ENCODE results near the gene FEZF2. TPM values are rescaled to one million over a fixed set of nuclear protein-coding genes. Genes with fewer than 3 reads are reported as not detected.

Gene FEZF2
- total RNA-seq, 4 donors from 2014 or later: not detected

GRCh38 chr3:62329971-62330370 is 43.4 kb downstream of the FEZF2 start:
- DNase-seq: no peak
- H3K9me3 ChIP-seq: no peaks in the 10 kb centered on the region
- WGBS, 2 donors (ENCODE audit: low coverage in 1 of 2): 86 to 92% methylated on average over 5 of the region's 5 CpGs
- no peaks in the 10 kb centered on the region for H3K4me1 ChIP-seq
- intact Hi-C loops (cut with DNase I; ENCODE audit: low total_unique reads): no loop called here
- TF ChIP-seq EP300 (IDR thresholded peaks at IDR 0.05; ENCODE audit: low read depth) (no peak), POLR2AphosphoS5 (IDR thresholded peaks at IDR 0.05) (no peak), CTCF (IDR thresholded peaks at IDR 0.05) (no peak), POLR2A (IDR thresholded peaks at IDR 0.05) (no peak)
- H3K27ac ChIP-seq: no peak overlapping the region
- H3K36me3 ChIP-seq: no peaks in the 10 kb centered on the region
- in situ Hi-C loops (cut with MboI; ENCODE audit: low pct_ligation_motif_present in 1 of 4, low pct_unique_long_range_greater_than_20kb in 1 of 4, low sequenced_read_pairs in 3 of 4): loop anchor here in 1 of 4 donors (25.0 kb wide), 1 partner anchor 232 kb away; no protein-coding TSS in a partner anchor
- H3K27me3 ChIP-seq: no peaks in the 10 kb centered on the region
- H3K4me3 ChIP-seq: no peak overlapping the region

- H3K4me1 ChIP-seq: no peaks in the 10 kb centered on the region
- no peaks in the 10 kb centered on the region for H3K27me3 ChIP-seq
- no peaks in the 10 kb centered on the region for H3K9me3 ChIP-seq
- intact Hi-C loops (cut with DNase I; ENCODE audit: low total_unique reads): no loop called here
- H3K36me3 ChIP-seq: no peaks in the 10 kb centered on the region
- TF ChIP-seq EP300 (IDR thresholded peaks at IDR 0.05; ENCODE audit: low read depth): no peak
- 74 to 96% methylated on average over 4 to 8 of the region's 8 CpGs for WGBS, 2 donors (ENCODE audit: low coverage in 1 of 2)
- no peak for DNase-seq
- no peak overlapping the region for H3K27ac ChIP-seq
- in situ Hi-C loops (cut with MboI; ENCODE audit: low pct_ligation_motif_present in 1 of 4, low pct_unique_long_range_greater_than_20kb in 1 of 4, low sequenced_read_pairs in 3 of 4): loop anchor here in 1 of 4 donors (25.0 kb wide), 1 partner anchor 236 kb away; no protein-coding TSS in a partner anchor
- no peak overlapping the region for H3K4me3 ChIP-seq
These were observed 47.5 kb downstream of the FEZF2 start for GRCh38 chr3:62325896-62326295.

- intact Hi-C loops (cut with DNase I; ENCODE audit: low total_unique reads): no loop called here
- 80 to 100% methylated on average over 1 of the region's 1 CpG for WGBS, 2 donors (ENCODE audit: low coverage in 1 of 2)
These were observed 50.1 kb downstream of the FEZF2 start for GRCh38 chr3:62323241-62323640.

More at GRCh38 chr3:62323241-62323640, 50.1 kb downstream of the FEZF2 start:
- no peaks in the 10 kb centered on the region for H3K9me3 ChIP-seq
- no peak for DNase-seq
- in situ Hi-C loops (cut with MboI; ENCODE audit: low pct_ligation_motif_present in 1 of 4, low pct_unique_long_range_greater_than_20kb in 1 of 4, low sequenced_read_pairs in 3 of 4): no loop called here
- TF ChIP-seq CTCF (IDR thresholded peaks at IDR 0.05): no peak
- no peak for TF ChIP-seq POLR2AphosphoS5 (IDR thresholded peaks at IDR 0.05)
- TF ChIP-seq EP300 (IDR thresholded peaks at IDR 0.05; ENCODE audit: low read depth): no peak
- TF ChIP-seq POLR2A (IDR thresholded peaks at IDR 0.05): no peak
- H3K36me3 ChIP-seq: no peaks in the 10 kb centered on the region
- H3K27ac ChIP-seq: no peak overlapping the region
- H3K4me1 ChIP-seq: no peaks in the 10 kb centered on the region
- H3K27me3 ChIP-seq: no peaks in the 10 kb centered on the region
- H3K4me3 ChIP-seq: no peak overlapping the region
